Stomach (tissue), 9 donors: ENCODE results near the gene CFAP54. TPM values are rescaled to one million over a fixed set of nuclear protein-coding genes. Genes with fewer than 3 reads are reported as not detected.

Source experiments
- DNase-seq, 2 donors: peaks; one replicate each; pipeline versions ENCODE4 v3.0.0 to v3.0.0-alpha.2; 2013 to 2019
- H3K27ac ChIP-seq, 5 donors: fragments of 200-600 bp in 4 of 5; sonication (generic) in 4 of 5; one replicate each; pipeline ENCODE4 v1.5.1; 2013 to 2019; ENCODE audit warnings: mild to moderate bottlenecking in 1 of 5, moderate library complexity in 1 of 5
- H3K27me3 ChIP-seq, 3 donors: fragments of 200-600 bp; sonication (generic); one replicate each; pipeline ENCODE4 v1.5.1; 2017 to 2019; ENCODE audit warnings: mixed run types in 1 of 3
- H3K36me3 ChIP-seq, 4 donors: fragments of 200-600 bp; sonication (generic); 1 replicate in 3 of 4; 2 replicates in 1 of 4; pipeline ENCODE4 v1.5.1; 2016 to 2019
- H3K4me1 ChIP-seq, 4 donors: fragments of 200-600 bp; sonication (generic); one replicate each; pipeline ENCODE4 v1.5.1; 2016 to 2019
- H3K4me3 ChIP-seq, 4 donors: fragments of 200-600 bp; sonication (generic) in 3 of 4; one replicate each; pipeline ENCODE4 v1.5.1; 2016 to 2019; ENCODE audit warnings: mild to moderate bottlenecking in 1 of 4
- H3K9me3 ChIP-seq, 4 donors: fragments of 200-600 bp; sonication (generic); one replicate each; pipeline ENCODE4 v1.5.1; 2016 to 2019
- CTCF ChIP-seq, 7 experiments: fragments of 450-650 bp in 4 of 7; fragments of 200-600 bp in 3 of 7; sonication (generic) in 3 of 7; IDR thresholded peaks; one replicate each; pipeline ENCODE4 v1.5.1; 2016 to 2019; ENCODE audit warnings: antibody characterized with exemption in 7 of 7, control low read depth in 2 of 7, mild to moderate bottlenecking in 1 of 7
- EP300 ChIP-seq: sonication (generic); formaldehyde crosslinking; IDR thresholded peaks from one replicate; pipeline ENCODE4 v1.6.1; 2017; ENCODE audit warnings: antibody characterized with exemption
- POLR2A ChIP-seq, 4 donors: fragments of 450-650 bp; IDR thresholded peaks; one replicate each; pipeline ENCODE4 v1.6.1; 2016; ENCODE audit warnings: antibody characterized with exemption in 4 of 4, control low read depth in 2 of 4, mild to moderate bottlenecking in 1 of 4, moderate library complexity in 1 of 4
- POLR2AphosphoS5 ChIP-seq, 3 donors: sonication (generic); formaldehyde crosslinking; IDR thresholded peaks; one replicate each; pipeline ENCODE4 v1.6.1; 2016; ENCODE audit warnings: antibody characterized with exemption in 3 of 3
- WGBS, 5 donors: extraction: QIAGEN DNeasy Blood & Tissue Kit in 3 of 5; methylation state at CpG; one replicate each; pipeline versions ENCODE4 v1.1.5 to v1.1.7; 2013 to 2018; 5-methylcytosine and 5-hydroxymethylcytosine counted together
- intact Hi-C: fragments of 100-400 bp; cut with DNase I; formaldehyde crosslinking; loops from one replicate; pipeline ENCODE4 v1.15.1; 2023; ENCODE audit warnings: low total_unique reads
- polyA plus RNA-seq, 3 donors: library from polyadenylated mRNA; stranded (reverse); fragments of 200-250 nt; gene quantifications; one replicate each; pipeline ENCODE4 v1.2.3, GENCODE V29; 2013
- total RNA-seq, 5 donors: library from RNA; depleted of rRNA; stranded (reverse); fragments of >200 nt; gene quantifications; one replicate each; pipeline versions ENCODE4 v1.1.0 to v1.2.3, GENCODE V29; 2014 to 2016
- donor health status: healthy with polysubstance abuse.
- donor health status: Bipolar disorder and iron deficiency.
- donor health status: healthy.

The CFAP54 gene
- total and polyA plus RNA-seq, 8 donors = 0.08 to 36.6 (median 3.0) TPM; not detected in 2

GRCh38 chr12:96473394-96474093, 15.8 kb upstream of the CFAP54 start:
- Histone ChIP-seq H3K27me3 (no peaks in the 10 kb centered on the region), H3K36me3 (no peaks in the 10 kb centered on the region), H3K4me1 (no peaks in the 10 kb centered on the region), H3K27ac (no peak overlapping the region), H3K4me3 (no peak overlapping the region), H3K9me3 (no peaks in the 10 kb centered on the region)
- 59 to 81% (median 73%) methylated on average over 4 of the region's 4 CpGs for WGBS, 5 donors
- intact Hi-C loops = no loop called here
- TF ChIP-seq CTCF (IDR thresholded peaks at IDR 0.05) = no peak
- no peak for TF ChIP-seq EP300
- TF ChIP-seq POLR2A (IDR thresholded peaks at IDR 0.05) = no peak
- TF ChIP-seq POLR2AphosphoS5 (IDR thresholded peaks at IDR 0.05) = no peak
- peak in 1 of 2 donors; percentile 6 for DNase-seq

- Histone ChIP-seq H3K4me3 (no peak overlapping the region), H3K36me3 (no peaks in the 10 kb centered on the region), H3K4me1 (no peaks in the 10 kb centered on the region), H3K9me3 (no peaks in the 10 kb centered on the region), H3K27ac (no peak overlapping the region), H3K27me3 (no peaks in the 10 kb centered on the region)
- TF ChIP-seq EP300 (no peak), CTCF (IDR thresholded peaks at IDR 0.05) (no peak), POLR2AphosphoS5 (IDR thresholded peaks at IDR 0.05) (no peak), POLR2A (IDR thresholded peaks at IDR 0.05) (no peak)
- intact Hi-C loops = no loop called here
- 68 to 93% (median 85%) methylated on average over 4 of the region's 4 CpGs for WGBS, 5 donors
- DNase-seq = no peak
Observed at GRCh38 chr12:96474206-96474605, 15.2 kb upstream of the CFAP54 start.

GRCh38 chr12:96478011-96478410, 11.4 kb upstream of the CFAP54 start:
- Histone ChIP-seq H3K27me3 (no peaks in the 10 kb centered on the region), H3K4me1 (no peaks in the 10 kb centered on the region), H3K27ac (no peak overlapping the region), H3K9me3 (no peaks in the 10 kb centered on the region), H3K4me3 (no peak overlapping the region), H3K36me3 (no peaks in the 10 kb centered on the region)
- intact Hi-C loops = no loop called here
- WGBS, 5 donors = 58 to 64% (median 61%) methylated on average over 3 of the region's 3 CpGs
- TF ChIP-seq POLR2AphosphoS5 (IDR thresholded peaks at IDR 0.05) (no peak), POLR2A (IDR thresholded peaks at IDR 0.05) (no peak), EP300 (no peak), CTCF (IDR thresholded peaks at IDR 0.05) (no peak)
- no peak for DNase-seq

- WGBS, 5 donors = 91 to 97% (median 95%) methylated on average over 5 of the region's 5 CpGs
- Histone ChIP-seq H3K4me1 (peaks cover 0 to 5% (median 0%) of the 10 kb centered on the region in 4 donors), H3K27me3 (no peaks in the 10 kb centered on the region), H3K9me3 (no peaks in the 10 kb centered on the region), H3K27ac (no peak overlapping the region), H3K36me3 (no peaks in the 10 kb centered on the region), H3K4me3 (no peak overlapping the region)
- TF ChIP-seq CTCF (IDR thresholded peaks at IDR 0.05) (no peak), POLR2A (IDR thresholded peaks at IDR 0.05) (no peak), EP300 (no peak), POLR2AphosphoS5 (IDR thresholded peaks at IDR 0.05) (no peak)
- intact Hi-C loops = no loop called here
- DNase-seq = no peak
Observed at GRCh38 chr12:96482086-96482485, 7.3 kb upstream of the CFAP54 start.
